Fibroblast of villous mesenchyme (primary cell): ENCODE data around the gene TAGAP. TPM values are rescaled to one million over a fixed set of nuclear protein-coding genes. Genes with fewer than 3 reads are reported as not detected.
"Not testable (repeated sequence)": the region's sequence is repeated elsewhere in the genome, so short reads cannot be mapped to it uniquely, and the experiment has no call there.

ENCODE experiments used
- DNase-seq: peaks from one replicate; pipeline ENCODE4 v3.0.0-alpha.2; 2010; ENCODE audit warnings: low read depth
- H3K4me3 ChIP-seq: 2 replicates; pipeline ENCODE4 v1.5.1; 2011; ENCODE audit warnings: low read depth, mild to moderate bottlenecking, low read length
- total RNA-seq: library from RNA; depleted of rRNA; stranded (reverse); fragments of >200 nt; gene quantifications from 2 replicates; pipeline ENCODE4 v1.2.3, GENCODE V29; 2012
- TF ChIP-seq, protein P1 (sequence below): IDR thresholded peaks from 2 replicates; pipeline ENCODE4 v1.5.1; 2012; ENCODE audit warnings: low read depth, mild to moderate bottlenecking, low read length; ENCODE audit not compliant: insufficient read depth

The TAGAP gene
- total RNA-seq, 1 donor = not detected

DNA sequence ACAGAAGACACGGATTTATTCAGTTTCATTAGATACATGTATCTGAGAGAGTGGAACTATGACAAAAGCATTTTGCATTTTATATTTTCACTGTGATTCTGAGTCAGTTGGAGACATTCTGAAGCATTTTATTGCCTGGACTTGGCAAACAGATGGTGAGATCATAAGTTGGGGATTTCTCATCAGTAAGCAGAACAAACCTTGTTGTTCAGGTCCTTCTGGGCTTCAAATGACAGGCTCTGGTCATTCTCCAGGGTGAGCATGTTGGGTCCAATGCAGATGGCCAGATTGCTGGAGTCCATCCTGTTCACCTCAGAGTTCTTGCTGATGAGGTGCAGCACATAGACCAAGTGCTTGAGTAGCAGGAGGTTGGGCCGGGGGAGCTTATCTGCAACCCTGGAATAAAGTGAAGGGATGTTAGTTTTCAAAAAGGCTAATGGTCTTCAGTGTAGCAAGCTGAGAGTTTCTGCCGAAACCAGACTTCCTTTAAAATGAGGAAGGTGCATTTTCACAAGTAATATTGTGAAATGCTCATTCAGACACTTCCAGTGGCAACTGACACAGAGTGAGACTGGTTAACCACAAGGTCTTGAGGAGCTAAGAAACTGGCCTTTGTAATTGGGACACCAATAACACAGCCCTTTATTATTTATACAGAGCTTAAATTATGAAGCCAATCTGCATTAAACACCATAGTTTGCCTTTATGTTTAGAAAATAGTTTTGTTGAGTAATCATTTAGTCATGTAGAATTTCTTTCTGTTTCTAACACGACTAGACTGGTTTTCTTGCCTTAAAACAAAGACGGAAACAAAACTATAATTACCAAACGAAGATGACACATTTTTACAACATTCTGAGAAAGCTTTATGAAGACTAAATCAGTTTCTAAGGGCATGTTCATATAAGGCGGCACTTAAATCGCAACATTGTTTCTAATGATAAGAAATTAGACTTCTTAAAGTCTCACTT is 5.6 kb downstream of the TAGAP start:
- TF ChIP-seq, protein P1, sequence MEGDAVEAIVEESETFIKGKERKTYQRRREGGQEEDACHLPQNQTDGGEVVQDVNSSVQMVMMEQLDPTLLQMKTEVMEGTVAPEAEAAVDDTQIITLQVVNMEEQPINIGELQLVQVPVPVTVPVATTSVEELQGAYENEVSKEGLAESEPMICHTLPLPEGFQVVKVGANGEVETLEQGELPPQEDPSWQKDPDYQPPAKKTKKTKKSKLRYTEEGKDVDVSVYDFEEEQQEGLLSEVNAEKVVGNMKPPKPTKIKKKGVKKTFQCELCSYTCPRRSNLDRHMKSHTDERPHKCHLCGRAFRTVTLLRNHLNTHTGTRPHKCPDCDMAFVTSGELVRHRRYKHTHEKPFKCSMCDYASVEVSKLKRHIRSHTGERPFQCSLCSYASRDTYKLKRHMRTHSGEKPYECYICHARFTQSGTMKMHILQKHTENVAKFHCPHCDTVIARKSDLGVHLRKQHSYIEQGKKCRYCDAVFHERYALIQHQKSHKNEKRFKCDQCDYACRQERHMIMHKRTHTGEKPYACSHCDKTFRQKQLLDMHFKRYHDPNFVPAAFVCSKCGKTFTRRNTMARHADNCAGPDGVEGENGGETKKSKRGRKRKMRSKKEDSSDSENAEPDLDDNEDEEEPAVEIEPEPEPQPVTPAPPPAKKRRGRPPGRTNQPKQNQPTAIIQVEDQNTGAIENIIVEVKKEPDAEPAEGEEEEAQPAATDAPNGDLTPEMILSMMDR = no peak
- H3K4me3 ChIP-seq = no peak overlapping the region
- peak; percentile 65 for DNase-seq

DNA sequence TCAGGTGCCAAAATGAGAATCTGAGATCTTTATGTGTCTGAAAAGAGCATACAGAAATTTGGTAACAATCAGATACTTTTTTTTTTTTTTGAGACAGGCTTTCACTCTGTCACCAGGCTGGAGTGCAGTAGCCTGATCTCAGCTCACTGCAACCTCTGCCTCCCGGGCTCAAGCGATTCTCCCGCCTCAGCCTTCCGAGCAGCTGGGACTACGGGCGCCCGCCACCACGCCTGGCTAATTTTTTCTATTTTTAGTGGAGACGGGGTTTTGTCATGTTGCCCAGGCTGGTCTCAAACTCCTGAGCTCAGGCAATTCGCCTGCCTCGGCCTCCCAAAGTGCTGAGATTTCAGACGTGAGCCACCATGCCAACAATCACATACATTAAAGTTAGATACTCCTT is 6.5 kb downstream of the TAGAP start:
- not testable (repeated sequence) for H3K4me3 ChIP-seq, DNase-seq

DNA sequence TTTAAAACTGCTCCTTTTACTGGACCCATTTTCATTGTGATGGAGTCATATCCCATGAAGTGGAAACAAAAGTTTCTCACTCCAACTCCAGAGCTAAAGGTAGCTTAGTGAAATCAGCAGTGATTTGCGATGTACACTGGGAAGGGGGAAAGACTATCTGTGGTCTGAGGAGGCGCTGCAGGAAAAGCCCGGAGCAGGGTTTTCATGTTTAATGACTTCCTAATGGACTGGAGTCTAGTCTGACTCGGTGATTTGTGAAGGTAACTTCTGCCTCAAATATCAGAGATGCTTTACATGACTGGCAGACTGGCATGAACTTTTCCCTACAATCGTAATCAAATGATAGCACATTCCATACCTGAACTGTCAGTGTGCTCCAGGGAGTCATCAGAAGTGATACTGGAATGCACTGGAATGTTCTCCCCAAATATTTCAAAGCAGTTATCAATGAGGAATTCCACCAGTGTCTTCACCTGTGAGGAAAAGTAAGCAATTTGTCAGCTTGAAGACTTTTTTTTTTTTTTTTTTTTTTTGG is 7.0 kb downstream of the TAGAP start:
- DNase-seq = no peak
- TF ChIP-seq, protein P1 = no peak
- no peak overlapping the region for H3K4me3 ChIP-seq

DNA sequence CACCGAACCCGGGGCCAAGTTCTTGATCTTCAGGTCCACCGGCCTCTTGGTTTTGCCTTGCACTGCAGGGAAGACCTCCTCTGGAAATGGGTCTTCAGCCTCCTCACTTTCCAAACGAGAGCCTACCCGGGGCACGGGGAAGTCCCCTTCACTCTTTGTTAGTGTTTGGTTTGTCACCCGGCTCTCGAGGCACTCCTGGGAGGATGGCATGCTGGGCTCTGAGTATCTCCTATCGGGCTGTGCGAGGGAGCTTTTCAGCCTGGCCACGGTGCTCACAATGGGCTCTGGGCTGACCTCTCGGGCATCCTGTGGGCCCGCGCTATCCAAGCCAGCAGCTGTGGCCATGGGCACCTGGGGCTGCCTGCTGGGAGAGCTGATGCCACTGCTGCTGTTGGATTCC is 8.1 kb downstream of the TAGAP start:
- TF ChIP-seq, protein P1 = no peak
- no peak for DNase-seq
- no peak overlapping the region for H3K4me3 ChIP-seq

DNA sequence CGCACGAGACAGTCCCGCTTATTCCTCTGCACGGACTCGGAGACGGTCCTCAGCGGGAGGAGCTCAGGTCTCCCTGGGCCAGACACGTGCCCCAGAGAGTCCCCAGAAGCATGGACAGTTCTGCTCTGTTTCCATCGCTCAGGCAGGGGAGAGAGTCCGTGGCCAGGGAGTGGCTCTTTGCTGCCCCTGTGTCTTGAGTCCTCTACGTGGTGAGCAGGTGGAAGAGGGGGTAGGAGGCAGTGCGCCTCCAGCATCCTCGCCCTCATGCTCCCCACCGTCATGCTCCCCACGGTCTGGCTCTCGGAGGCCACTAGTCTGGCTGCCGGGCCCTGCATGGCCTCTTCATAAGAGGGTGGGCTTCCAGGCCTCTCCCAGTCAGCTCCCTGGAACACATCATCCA is 8.9 kb downstream of the TAGAP start:
- DNase-seq = no peak
- TF ChIP-seq, protein P1 = no peak
- no peak overlapping the region for H3K4me3 ChIP-seq

DNA sequence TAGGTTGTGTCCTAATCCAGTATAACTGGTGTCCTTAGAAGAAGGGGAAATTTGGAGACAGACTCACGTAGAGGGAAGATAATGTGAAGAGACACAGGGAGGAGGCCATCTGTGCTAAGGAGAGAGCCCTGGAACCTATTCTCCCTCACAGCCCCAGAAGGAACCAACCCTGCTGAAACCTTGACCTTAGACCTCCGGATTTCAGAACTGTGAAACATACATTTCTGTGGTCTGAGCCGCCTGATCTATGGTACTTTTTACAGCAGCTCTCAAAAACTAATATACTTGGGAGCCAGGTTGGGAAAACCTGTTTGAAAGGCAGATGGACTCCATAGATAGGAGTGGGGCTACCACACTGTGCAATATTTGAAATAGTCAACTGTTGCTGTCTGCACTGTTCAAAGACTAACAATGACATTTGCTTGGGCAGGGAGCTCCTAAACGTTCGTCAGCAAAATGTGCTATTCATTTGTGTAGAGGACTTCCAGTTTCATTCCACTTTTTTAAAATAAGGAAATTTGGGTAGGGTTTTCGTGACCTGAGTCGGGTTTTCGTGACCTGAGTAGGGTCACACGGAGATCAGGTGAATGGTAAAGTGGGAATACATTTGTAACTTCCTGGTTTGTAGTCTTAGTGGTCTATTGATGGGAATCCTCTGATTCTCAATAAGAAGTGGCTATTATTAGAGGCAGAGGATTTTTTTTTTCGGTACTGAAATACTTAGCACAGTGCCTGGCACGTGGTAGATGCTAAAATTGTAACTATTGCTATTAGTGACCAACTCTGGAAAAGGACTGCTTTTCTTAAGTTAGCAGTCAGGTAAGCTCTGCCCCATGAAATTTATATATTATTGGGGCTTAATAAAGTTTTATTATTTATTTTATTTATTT is 11.4 kb downstream of the TAGAP start:
- H3K4me3 ChIP-seq = no peak overlapping the region
- no peak for DNase-seq
- TF ChIP-seq, protein P1 = no peak

DNA sequence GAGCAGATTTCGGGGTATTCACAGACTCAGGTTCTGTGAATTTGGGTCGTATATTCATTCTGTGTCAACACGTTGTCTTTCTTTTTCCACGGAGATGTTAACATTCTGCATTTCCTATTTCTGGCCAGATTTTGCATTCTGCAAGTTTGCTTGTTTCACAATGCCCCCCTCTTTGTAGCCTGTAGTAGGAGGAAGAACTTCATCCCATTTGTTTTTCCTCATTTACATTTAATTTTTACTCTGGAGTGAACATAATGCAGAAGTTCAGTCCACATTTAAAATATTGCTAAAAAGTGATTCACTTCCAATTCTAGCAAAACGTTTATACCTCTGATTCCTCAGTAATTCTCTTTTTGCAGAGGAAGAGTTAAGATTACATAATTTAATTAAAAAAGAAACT is 12.9 kb downstream of the TAGAP start:
- no peak overlapping the region for H3K4me3 ChIP-seq
- no peak for DNase-seq
- TF ChIP-seq, protein P1 = no peak
